Rectal smooth muscle tissue (tissue), 1 donor: ENCODE measurements around the gene HIPK1.
"Not testable (repeated sequence)": the region's sequence is repeated elsewhere in the genome, so short reads cannot be mapped to it uniquely, and the experiment has no call there.

ENCODE experiments used
- H3K27ac ChIP-seq: one replicate; pipeline ENCODE4 v1.7.0; 2013; ENCODE audit warnings: low read depth, low read length, inconsistent platforms
- H3K27me3 ChIP-seq: one replicate; pipeline ENCODE4 v1.7.0; 2013; ENCODE audit warnings: low read length; ENCODE audit not compliant: control insufficient read depth, insufficient read depth
- H3K36me3 ChIP-seq: one replicate; pipeline ENCODE4 v1.7.0; 2013; ENCODE audit warnings: low read length; ENCODE audit not compliant: control insufficient read depth, insufficient read depth
- H3K4me1 ChIP-seq: one replicate; pipeline ENCODE4 v1.7.0; 2013; ENCODE audit warnings: low read length; ENCODE audit not compliant: control insufficient read depth, insufficient read depth
- H3K4me3 ChIP-seq: one replicate; pipeline ENCODE4 v1.7.0; 2013; ENCODE audit warnings: low read length
- H3K9ac ChIP-seq: one replicate; pipeline ENCODE4 v1.7.0; 2013; ENCODE audit warnings: low read length

Gene HIPK1

GRCh38 chr1:113938192-113938591 lies 9.1 kb downstream of the HIPK1 start:
- H3K27ac ChIP-seq: no peak overlapping the region
- no peak overlapping the region for H3K4me3 ChIP-seq
- no peak overlapping the region for H3K9ac ChIP-seq
- peaks cover 11% of the 10 kb centered on the region for H3K36me3 ChIP-seq
- H3K4me1 ChIP-seq: peaks cover 6% of the 10 kb centered on the region
- no peaks in the 10 kb centered on the region for H3K27me3 ChIP-seq

- Histone ChIP-seq H3K36me3 (peaks cover 11% of the 10 kb centered on the region), H3K27ac (no peak overlapping the region)
Measured at GRCh38 chr1:113940365-113941244, 11.5 kb downstream of the HIPK1 start.

GRCh38 chr1:113941245-113941559 lies 12.1 kb downstream of the HIPK1 start:
- Histone ChIP-seq H3K9ac (no peak overlapping the region), H3K27me3 (no peaks in the 10 kb centered on the region), H3K4me1 (no peaks in the 10 kb centered on the region), H3K36me3 (peaks cover 11% of the 10 kb centered on the region), H3K4me3 (no peak overlapping the region), H3K27ac (no peak overlapping the region)

More at GRCh38 chr1:113940365-113941244, 11.5 kb downstream of the HIPK1 start:
- no peaks in the 10 kb centered on the region for H3K27me3 ChIP-seq
- H3K9ac ChIP-seq: no peak overlapping the region
- no peaks in the 10 kb centered on the region for H3K4me1 ChIP-seq
- peak overlapping the region; percentile 9 for H3K4me3 ChIP-seq

- H3K27ac ChIP-seq: no peak overlapping the region
- no peak overlapping the region for H3K9ac ChIP-seq
- no peak overlapping the region for H3K4me3 ChIP-seq
- H3K36me3 ChIP-seq: peaks cover 11% of the 10 kb centered on the region
- H3K27me3 ChIP-seq: no peaks in the 10 kb centered on the region
- H3K4me1 ChIP-seq: peaks cover 7% of the 10 kb centered on the region
Measured at GRCh38 chr1:113942527-113942926, 13.4 kb downstream of the HIPK1 start.

DNA sequence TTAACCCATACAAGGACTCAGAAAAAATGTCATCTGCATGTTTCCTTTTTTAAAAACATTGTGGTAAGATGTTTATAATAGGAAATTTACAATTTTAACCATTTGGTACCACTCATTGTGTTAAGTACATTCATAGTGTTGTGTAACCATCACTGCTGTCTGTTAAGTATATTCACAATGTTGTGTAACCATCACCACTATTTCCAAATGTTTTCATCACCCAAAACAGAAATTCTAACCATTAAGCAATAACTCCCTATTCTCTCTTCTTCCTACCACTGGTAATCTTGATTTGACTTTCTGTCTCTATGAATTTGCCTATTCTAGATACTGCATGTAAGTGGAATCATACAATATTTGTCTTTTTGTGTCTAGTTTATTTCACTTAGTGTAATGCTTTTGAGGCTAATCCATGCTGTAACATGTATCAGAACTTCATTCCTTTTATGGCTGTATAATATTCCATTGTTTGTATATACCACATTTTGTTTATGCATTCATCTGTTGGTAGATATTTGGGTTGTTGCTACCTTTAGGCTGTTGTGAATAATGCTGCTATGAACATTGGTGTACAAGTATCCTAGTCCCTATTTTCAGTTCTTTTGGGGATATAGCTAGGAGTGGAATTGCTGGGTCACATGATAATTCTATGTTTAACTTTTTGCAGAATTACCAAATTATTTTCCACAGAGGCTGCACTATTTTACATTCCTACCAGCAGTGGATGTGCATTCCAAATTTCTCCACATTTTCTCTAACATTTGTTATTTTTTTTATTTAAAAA lies 14.1 kb downstream of the HIPK1 start:
- Histone ChIP-seq H3K4me1 (peaks cover 10% of the 10 kb centered on the region), H3K9ac (no peak overlapping the region), H3K27ac (no peak overlapping the region), H3K4me3 (no peak overlapping the region), H3K36me3 (peaks cover 11% of the 10 kb centered on the region), H3K27me3 (no peaks in the 10 kb centered on the region)

DNA sequence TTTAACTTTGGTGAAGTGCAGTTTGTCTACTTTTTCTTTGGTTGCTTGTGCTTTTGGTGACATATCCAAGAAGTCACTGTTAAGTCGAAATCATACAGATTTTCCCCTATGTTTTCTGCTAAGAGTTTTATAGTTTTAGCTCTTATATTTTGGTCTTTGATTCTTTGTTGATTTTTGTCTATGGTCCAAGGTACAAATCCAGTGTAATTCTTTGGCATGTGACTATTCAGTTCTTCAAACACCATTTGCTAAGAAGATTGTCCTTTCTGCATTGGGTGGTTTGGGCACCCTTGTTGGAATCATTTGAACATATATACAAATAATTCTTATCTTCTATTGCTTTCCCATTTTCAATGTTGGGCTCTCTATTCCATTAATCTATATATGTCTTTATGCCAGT lies 16.2 kb downstream of the HIPK1 start:
- Histone ChIP-seq H3K9ac (no peak overlapping the region), H3K36me3 (peaks cover 9% of the 10 kb centered on the region), H3K4me3 (no peak overlapping the region), H3K27ac (no peak overlapping the region), H3K27me3 (no peaks in the 10 kb centered on the region), H3K4me1 (peaks cover 10% of the 10 kb centered on the region)

GRCh38 chr1:113946112-113946511 lies 17.0 kb downstream of the HIPK1 start:
- Histone ChIP-seq H3K9ac (no peak overlapping the region), H3K36me3 (peaks cover 2% of the 10 kb centered on the region), H3K4me3 (no peak overlapping the region), H3K27me3 (no peaks in the 10 kb centered on the region), H3K4me1 (peaks cover 10% of the 10 kb centered on the region), H3K27ac (no peak overlapping the region)

DNA sequence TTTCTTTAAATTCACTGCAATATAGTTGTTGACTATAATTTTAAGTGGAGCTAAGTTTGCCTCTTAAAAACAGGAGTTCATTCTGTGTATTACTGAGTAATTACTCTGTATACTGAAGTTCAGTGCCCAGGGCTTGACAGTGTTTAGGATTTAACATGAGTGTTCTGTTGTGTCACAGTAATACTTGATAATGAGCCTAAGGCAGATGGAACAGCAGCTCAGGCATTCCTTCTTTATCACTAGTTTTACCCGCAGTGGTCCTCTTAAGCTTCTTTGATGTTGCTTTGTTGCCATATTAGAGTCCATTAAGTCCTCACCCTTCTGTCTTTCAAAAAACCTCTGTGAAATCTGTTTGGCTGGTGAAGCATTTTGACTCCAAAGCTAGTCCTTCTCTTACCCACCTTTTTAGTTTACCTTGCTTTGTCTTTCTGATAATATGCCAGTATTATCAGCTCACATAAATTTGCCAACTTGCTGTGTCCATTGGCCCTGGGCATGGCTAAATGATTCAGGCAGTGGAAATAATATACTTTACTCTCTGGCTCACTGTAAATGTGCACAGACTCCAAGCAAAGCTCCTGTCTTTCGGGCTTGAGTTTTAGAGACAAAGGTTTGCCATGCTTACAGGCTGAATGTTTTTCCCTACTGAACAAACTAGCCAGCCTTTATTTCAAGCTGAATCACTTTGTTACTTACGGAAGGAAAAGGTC lies 17.7 kb downstream of the HIPK1 start:
- Histone ChIP-seq H3K27ac (peak overlapping the region; percentile 7), H3K36me3 (no peaks in the 10 kb centered on the region), H3K4me1 (peaks cover 10% of the 10 kb centered on the region), H3K27me3 (no peaks in the 10 kb centered on the region), H3K4me3 (no peak overlapping the region), H3K9ac (no peak overlapping the region)

GRCh38 chr1:113947388-113948107 lies 18.4 kb downstream of the HIPK1 start:
- Histone ChIP-seq H3K27me3 (no peaks in the 10 kb centered on the region), H3K4me3 (no peak overlapping the region), H3K27ac (peak overlapping the region; percentile 1), H3K36me3 (no peaks in the 10 kb centered on the region), H3K9ac (no peak overlapping the region), H3K4me1 (peaks cover 11% of the 10 kb centered on the region)

- H3K27me3 ChIP-seq, H3K9ac ChIP-seq, H3K27ac ChIP-seq, H3K4me3 ChIP-seq, H3K36me3 ChIP-seq: not testable (repeated sequence)
- peaks cover 12% of the 10 kb centered on the region for H3K4me1 ChIP-seq
Measured at GRCh38 chr1:113948151-113948550, 19.0 kb downstream of the HIPK1 start.

DNA sequence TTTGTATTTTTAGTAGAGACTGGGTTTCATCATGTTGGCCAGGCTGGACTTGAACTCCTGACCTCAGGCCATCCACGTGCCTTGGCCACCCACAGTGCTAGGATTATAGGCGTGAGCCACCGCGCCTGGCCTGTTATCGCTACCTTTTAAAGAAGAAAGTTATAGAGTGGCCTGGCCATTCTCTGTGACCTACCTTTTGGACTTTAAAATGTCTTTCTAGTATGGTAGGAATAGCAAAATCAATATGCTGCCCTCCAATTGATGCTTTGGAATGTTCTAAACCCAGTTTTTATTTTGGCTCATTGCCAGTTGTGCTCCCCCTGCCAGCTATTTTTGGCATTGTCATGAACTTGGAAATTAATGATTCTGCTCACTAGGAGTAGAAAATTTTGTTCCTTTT lies 19.9 kb downstream of the HIPK1 start:
- Histone ChIP-seq H3K27ac (no peak overlapping the region), H3K4me3 (no peak overlapping the region)

DNA sequence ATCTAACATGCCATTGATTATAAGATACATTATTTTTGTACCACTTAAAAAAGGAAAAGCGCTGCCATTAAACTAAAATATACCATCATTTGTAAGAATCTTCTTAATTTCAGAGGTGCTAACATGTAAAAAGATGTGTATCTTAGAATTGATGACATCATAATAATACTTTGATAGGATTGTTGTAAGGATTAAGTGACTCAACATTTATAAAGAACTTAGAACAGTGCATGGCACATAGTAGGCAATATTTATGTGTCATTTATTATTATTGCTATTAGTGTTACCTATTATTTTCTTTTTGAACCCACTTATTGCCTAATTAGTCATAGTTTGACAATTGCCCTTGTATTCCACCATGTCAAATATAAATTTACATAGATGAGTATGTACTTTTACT lies 21.8 kb downstream of the HIPK1 start:
- Histone ChIP-seq H3K4me1 (peaks cover 12% of the 10 kb centered on the region), H3K9ac (no peak overlapping the region), H3K27ac (no peak overlapping the region), H3K27me3 (no peaks in the 10 kb centered on the region), H3K36me3 (no peaks in the 10 kb centered on the region), H3K4me3 (no peak overlapping the region)

More for the DNA sequence above, 19.9 kb downstream of the HIPK1 start:
- Histone ChIP-seq H3K9ac (no peak overlapping the region), H3K36me3 (no peaks in the 10 kb centered on the region), H3K27me3 (no peaks in the 10 kb centered on the region), H3K4me1 (peaks cover 12% of the 10 kb centered on the region)
